Right renal cortex interstitium (tissue), 3 donors: ENCODE data around the gene FANCG. TPM values are rescaled to one million over a fixed set of nuclear protein-coding genes. Genes with fewer than 3 reads are reported as not detected.

Source experiments
- DNase-seq, 3 donors: peaks; one replicate each; pipeline ENCODE4 v3.0.0-alpha.2; 2013; ENCODE audit warnings: low read depth in 3 of 3, low spot score in 2 of 3
- polyA plus RNA-seq, 3 donors: library from polyadenylated mRNA; unstranded; fragments of 120-200 nt; gene quantifications; one replicate each; pipeline ENCODE4 v1.2.1, GENCODE V29; 2013; ENCODE audit not compliant: insufficient read length in 3 of 3

FANCG gene
- polyA plus RNA-seq, 3 donors: 41.3 to 44.6 (median 42.1) TPM

DNA sequence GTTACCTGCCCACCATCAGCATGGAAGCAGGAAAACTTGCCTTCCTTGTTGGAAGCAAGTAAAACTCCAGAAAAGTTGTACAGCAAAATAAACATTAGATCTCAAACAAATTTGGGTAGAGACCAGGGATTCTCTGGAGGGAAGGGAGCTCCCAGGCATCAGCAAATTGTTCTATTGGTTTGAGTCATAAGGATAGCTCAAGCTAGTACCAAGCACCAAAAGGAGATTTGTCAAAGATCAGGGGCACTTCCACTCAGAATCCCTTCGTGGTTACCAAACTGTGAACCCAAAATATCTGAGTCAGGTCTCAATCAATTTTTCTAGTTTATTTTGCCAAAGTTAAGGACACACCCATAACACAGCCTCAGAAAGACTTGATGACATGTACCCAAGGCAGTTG is 52.4 kb downstream of the FANCG start:
- no peak for DNase-seq

DNA sequence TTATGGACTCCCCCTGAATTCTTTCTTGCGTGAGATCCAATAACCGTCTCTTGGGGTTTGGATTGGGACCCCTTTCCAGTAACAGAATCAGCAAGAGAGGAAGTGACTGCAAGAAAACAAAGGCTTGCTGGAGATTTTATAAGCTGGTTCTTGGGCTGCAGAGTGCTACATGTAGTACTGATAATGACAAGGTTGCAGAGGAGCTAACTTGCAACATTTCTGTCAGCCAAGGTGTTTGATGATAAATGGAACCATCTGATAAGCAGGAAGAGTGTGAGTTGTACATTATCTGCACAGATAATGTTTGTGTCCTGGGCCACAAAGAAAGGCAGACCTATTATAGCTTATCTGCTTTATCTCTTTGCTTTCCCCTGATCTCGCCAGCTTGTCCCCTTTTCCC is 53.1 kb downstream of the FANCG start:
- DNase-seq: no peak

Other genes starting within 250 kb of the FANCG start
- gene PHF24, start 121.7 kb downstream of the FANCG start, polyA plus RNA-seq: under 1 TPM; 0.17 to 0.21 (median 0.19) TPM
- 10 to 100 TPM; 10.3 to 11.7 (median 10.8) TPM for gene DNAJB5, start 90.2 kb downstream of the FANCG start, polyA plus RNA-seq
- gene VCP, start 7.3 kb downstream of the FANCG start, polyA plus RNA-seq: 100 to 1,000 TPM; 270 to 279 (median 279) TPM
- 10 to 100 TPM; 30.2 to 34.3 (median 30.4) TPM for gene PIGO, start 16.6 kb upstream of the FANCG start, polyA plus RNA-seq
- 100 to 1,000 TPM; 131 to 138 (median 136) TPM for gene STOML2, start 23.2 kb upstream of the FANCG start, polyA plus RNA-seq
- gene ATOSB, start 35.9 kb upstream of the FANCG start, polyA plus RNA-seq: 10 to 100 TPM; 11.8 to 12.3 (median 12.0) TPM
- 10 to 100 TPM; 27.7 to 30.3 (median 28.6) TPM for gene UNC13B, start 82.1 kb upstream of the FANCG start, polyA plus RNA-seq